Choroid plexus epithelial cell (primary cell): ENCODE data around the gene CALY.

Source experiments
- DNase-seq: peaks from one replicate; pipeline ENCODE4 v3.0.0-alpha.2; 2010; ENCODE audit warnings: low read depth
- H3K4me3 ChIP-seq: 2 replicates; pipeline ENCODE4 v1.5.1; 2011; ENCODE audit warnings: low read depth, mild to moderate bottlenecking, control low read depth, low read length, moderate library complexity
- CTCF ChIP-seq: conservative IDR thresholded peaks from 2 replicates; pipeline ENCODE4 v1.5.1; 2011; ENCODE audit warnings: low read depth, mild to moderate bottlenecking, control low read depth, inconsistent platforms, low read length, moderate library complexity

The CALY gene

GRCh38 chr10:133355266-133355665 is 18.6 kb upstream of the CALY start:
- no peak for DNase-seq
- H3K4me3 ChIP-seq, result no peak overlapping the region
- no peak for TF ChIP-seq CTCF

GRCh38 chr10:133354672-133355240 is 18.1 kb upstream of the CALY start:
- no peak for DNase-seq
- H3K4me3 ChIP-seq, result no peak overlapping the region
- no peak for TF ChIP-seq CTCF

- no peak for DNase-seq
- TF ChIP-seq CTCF, result no peak
- H3K4me3 ChIP-seq, result no peak overlapping the region
Measured at GRCh38 chr10:133353988-133354605, 17.4 kb upstream of the CALY start.

- DNase-seq, result no peak
- no peak for TF ChIP-seq CTCF
- no peak overlapping the region for H3K4me3 ChIP-seq
Measured at GRCh38 chr10:133353202-133353959, 16.7 kb upstream of the CALY start.

- no peak overlapping the region for H3K4me3 ChIP-seq
- no peak for DNase-seq
- TF ChIP-seq CTCF, result no peak
Measured at GRCh38 chr10:133351408-133352318, 15.0 kb upstream of the CALY start.

- no peak for DNase-seq
- no peak for TF ChIP-seq CTCF
- H3K4me3 ChIP-seq, result no peak overlapping the region
Measured at GRCh38 chr10:133350950-133351329, 14.2 kb upstream of the CALY start.
